Fibroblast of mammary gland (primary cell): ENCODE data around the gene DLG4.

Experiments
- DNase-seq: peaks from one replicate; pipeline ENCODE4 v3.0.0-alpha.2; 2010; ENCODE audit warnings: low read depth
- H3K4me3 ChIP-seq: 2 replicates; pipeline ENCODE4 v1.5.1; 2011; ENCODE audit warnings: low read depth, mild to moderate bottlenecking, low read length, moderate library complexity; ENCODE audit not compliant: control insufficient read depth
- TF ChIP-seq, protein P1 (sequence below): conservative IDR thresholded peaks from 2 replicates; pipeline ENCODE4 v1.5.1; 2011; ENCODE audit warnings: low read depth, low read length, inconsistent platforms; ENCODE audit not compliant: control insufficient read depth, insufficient read depth

Gene DLG4

DNA sequence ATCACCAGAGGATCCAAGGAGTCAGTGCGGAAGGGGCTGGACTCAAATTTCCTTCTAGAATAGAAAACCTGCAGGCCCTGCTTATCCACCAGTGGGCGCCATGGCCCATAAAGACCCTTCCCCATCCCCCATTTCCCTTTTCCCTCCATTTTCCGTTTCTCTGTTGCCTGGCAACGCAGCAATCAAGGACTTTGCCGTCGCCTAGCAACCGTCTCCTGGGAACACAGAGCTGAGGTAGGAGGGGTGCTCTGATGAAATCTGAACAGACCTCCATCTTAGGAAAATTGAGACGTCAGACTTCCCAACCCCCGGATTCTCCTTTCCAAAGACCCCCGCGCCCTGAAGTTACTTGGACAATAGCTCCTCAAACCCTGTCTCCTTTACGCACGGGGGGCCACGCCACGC, 5.7 kb downstream of the DLG4 start:
- TF ChIP-seq, protein P1, sequence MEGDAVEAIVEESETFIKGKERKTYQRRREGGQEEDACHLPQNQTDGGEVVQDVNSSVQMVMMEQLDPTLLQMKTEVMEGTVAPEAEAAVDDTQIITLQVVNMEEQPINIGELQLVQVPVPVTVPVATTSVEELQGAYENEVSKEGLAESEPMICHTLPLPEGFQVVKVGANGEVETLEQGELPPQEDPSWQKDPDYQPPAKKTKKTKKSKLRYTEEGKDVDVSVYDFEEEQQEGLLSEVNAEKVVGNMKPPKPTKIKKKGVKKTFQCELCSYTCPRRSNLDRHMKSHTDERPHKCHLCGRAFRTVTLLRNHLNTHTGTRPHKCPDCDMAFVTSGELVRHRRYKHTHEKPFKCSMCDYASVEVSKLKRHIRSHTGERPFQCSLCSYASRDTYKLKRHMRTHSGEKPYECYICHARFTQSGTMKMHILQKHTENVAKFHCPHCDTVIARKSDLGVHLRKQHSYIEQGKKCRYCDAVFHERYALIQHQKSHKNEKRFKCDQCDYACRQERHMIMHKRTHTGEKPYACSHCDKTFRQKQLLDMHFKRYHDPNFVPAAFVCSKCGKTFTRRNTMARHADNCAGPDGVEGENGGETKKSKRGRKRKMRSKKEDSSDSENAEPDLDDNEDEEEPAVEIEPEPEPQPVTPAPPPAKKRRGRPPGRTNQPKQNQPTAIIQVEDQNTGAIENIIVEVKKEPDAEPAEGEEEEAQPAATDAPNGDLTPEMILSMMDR: peak; percentile 46
- DNase-seq: peak; percentile 80
- H3K4me3 ChIP-seq: peak overlapping the region; percentile 43

DNA sequence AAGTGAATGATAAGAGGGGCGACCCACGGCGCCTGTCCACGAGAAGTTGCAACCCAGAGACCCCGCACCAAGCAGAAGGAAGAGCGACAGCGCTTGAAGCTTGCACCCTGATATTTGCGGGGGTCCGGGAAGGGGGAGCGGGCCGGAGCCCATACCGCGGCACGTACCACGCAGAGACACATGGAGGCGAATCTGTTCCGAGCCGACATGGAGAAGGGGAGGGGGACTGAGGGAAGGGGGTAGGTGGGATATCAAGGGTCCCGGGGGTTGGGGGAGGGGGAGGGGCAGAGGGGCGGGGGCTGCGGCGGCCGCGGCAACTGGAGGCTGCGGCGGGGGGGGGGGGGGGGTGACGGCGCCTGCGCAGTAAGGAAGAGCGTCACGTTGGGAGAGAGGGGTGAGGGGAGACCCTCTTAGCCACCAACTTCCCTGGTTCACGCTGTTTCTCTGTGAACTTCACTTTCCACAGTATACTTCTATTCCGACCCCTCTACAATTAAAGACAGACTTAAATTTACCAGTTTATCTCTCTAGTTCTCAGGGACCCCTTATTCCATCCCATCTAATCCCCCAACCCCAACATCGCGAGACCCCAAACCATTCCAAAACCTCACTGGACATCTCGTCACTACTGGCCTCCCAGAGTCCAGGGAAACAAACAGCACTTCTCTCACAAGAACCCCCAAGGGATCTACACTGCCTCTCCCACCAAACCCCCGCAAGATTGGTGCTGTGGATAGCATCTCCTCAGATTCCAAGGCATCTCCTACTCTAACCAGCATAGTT, 8.0 kb downstream of the DLG4 start:
- TF ChIP-seq, protein P1: no peak
- DNase-seq: no peak
- peak overlapping the region; percentile 17 for H3K4me3 ChIP-seq

DNA sequence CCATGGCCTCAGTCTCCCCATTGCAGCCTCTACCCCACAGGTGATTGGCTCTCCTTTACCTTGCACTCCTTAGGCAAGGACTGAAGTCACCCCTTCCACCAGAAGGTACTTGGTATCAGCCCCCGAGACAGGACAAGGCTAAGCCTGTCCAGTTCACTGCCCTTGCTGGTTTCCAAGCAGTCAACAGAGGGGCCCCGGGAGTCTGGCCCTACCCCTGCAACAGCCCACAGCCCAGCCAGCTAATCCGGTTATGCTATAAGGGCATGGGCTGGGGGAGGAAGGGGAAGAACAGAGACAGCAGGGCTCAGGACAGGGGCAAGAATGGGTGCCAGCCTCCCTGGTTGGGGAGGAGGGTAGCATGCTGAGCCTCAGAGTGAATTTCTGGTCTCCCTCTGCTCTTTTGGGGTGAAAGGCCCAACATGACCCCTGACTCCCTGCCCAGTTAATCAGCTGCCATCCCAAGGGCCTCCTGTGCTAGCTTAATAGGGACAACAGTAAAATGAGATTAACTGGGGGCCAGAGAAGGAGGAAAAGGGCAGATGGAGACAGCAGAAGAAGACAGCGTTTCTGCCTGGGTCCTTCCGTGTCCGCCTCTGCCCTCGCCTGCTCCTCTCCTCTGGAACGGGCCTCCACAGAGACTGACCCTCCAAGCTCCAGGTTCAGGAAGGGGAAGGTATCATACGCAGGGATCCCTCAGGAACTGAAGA, 10.7 kb downstream of the DLG4 start:
- H3K4me3 ChIP-seq: no peak overlapping the region
- TF ChIP-seq, protein P1: no peak

DNA sequence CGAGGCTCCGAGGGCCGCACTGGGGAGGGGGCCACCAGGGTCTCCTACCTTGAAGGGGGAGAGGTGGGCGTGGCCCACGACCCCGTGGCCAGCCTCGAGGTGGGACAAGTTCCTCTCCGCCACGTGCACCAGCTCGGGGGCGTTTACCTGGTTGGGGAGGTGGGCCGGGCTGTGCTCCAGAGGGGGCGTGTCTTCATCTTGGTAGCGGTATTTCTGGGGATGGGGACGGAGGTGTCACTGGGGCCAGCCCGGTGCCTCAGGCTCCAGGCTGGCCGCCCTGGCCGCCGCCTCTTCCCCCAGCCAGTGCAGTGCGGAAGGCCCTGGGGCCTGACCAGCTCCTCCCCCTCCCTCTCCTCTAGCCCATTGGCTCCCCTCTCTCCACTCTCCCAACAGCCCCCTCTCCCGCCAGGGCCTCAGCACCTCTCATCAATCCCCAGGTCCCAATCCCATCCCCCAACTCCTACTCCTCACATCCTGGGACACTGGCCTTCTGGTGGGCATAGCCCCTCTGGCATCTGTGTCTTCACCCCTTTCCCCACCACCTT, 11.5 kb downstream of the DLG4 start:
- no peak for DNase-seq
- TF ChIP-seq, protein P1: no peak
- H3K4me3 ChIP-seq: no peak overlapping the region

More for the DNA sequence above, 10.7 kb downstream of the DLG4 start:
- DNase-seq: no peak

DNA sequence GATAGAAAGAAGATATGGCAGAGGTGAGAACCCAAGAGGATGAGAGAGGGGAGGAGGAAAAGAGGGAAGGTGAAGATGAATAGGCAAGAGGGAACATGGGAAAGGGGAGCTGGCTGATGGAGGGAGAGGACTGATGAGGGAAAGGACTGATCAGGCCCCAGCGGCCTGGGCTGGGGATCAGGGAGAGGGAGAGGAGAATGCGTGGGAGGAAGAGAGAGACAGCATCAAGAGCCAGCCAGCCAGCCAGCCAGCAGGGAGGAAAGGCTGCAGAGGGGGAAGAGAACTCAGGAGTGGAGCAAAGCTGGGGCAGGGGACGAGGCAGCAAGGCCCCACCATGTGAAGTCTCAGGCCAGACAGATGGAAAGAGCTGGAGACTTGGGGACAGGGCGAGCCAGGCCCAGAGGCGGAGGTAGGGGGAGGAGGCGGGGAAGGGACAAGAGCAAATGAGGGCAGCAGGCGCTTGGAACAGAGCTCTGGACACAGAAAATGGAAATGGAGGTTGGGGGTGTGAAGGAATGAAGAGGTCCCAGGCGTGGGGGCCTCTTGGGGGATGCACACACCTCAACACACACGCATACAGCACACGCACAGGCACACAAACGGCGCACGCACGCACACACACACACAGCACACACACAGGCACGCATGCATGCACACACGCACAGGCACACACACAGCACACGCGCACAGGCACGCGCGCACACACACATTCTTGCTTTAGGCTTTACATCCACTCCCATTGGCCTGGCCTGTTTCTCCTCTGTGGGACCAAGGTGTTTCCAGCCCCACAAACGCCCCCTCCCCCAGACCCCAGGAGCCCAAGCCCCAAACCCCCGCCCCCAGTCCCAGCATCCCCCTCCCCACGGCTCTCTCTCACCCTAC, 12.3 kb downstream of the DLG4 start:
- no peak overlapping the region for H3K4me3 ChIP-seq
- TF ChIP-seq, protein P1: no peak
- DNase-seq: peak; percentile 48

DNA sequence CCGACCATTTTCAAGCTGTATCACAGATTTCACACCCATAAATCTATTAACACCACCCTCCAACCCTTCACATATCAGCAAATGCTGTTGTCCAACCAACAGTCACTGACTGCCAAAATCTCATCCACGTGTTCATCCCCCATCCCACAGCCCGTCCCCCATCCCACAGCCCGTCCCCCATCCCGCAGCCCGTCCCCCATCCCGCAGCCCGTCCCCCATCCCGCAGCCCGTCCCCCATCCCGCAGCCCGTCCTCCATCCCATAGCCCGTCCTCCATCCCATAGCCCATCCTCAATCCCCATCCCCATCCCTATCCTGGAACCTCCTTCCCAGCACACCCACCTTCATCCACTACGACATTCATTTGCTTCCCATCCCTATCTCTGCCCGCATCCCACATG, 14.1 kb downstream of the DLG4 start:
- H3K4me3 ChIP-seq: peak overlapping the region; percentile 54
- TF ChIP-seq, protein P1: no peak
- DNase-seq: no peak
